IMR-90 (cell line): Measurements from ENCODE around the gene TNFRSF25. TPM values are rescaled to one million over a fixed set of nuclear protein-coding genes. Genes with fewer than 3 reads are reported as not detected.

ENCODE experiments used
- ATAC-seq: fragments of 200-7000 bp; cut with Tn5 transposase; 2 replicates; pipeline ENCODE4 v1.9.1; 2020; ENCODE audit warnings: low read depth, mild to moderate bottlenecking, moderate library complexity
- BruUV-seq: library from RNA; stranded (reverse); fragments of 400-500 nt; replicated peaks from 2 replicates; lab custom pipeline; 2021; lab: Mats Ljungman, UMichigan
- CTCF ChIA-PET: fragments of 300-600 bp; formaldehyde crosslinking; extraction: SDS; loops from one replicate; lab custom pipeline; 2021; ENCODE audit warnings: antibody characterized with exemption; lab: Yijun Ruan, JAX
- POLR2A ChIA-PET: fragments of 300-600 bp; sonication (Branson Sonifier 250); formaldehyde crosslinking; loops from one replicate; lab custom pipeline; 2022; ENCODE audit warnings: antibody characterized with exemption; ENCODE audit not compliant: unreplicated experiment; lab: Charles Lee
- DNase-seq: peaks from one replicate; pipeline ENCODE4 v3.0.0; 2013
- H2AFZ ChIP-seq: replicated peaks from 2 replicates; pipeline ENCODE3; 2013; ENCODE audit warnings: low read length, mild to moderate bottlenecking; ENCODE audit not compliant: poor library complexity
- H2AK5ac ChIP-seq: 2 replicates; pipeline ENCODE4 v1.6.1; 2013; ENCODE audit warnings: low read depth, low read length, inconsistent platforms
- H2AK9ac ChIP-seq: replicated peaks from 2 replicates; pipeline ENCODE3; 2013; ENCODE audit warnings: mild to moderate bottlenecking, low read depth, low read length, moderate library complexity; ENCODE audit not compliant: poor library complexity
- H2BK120ac ChIP-seq: 2 replicates; pipeline ENCODE4 v1.6.1; 2013; ENCODE audit warnings: low read depth, low read length, inconsistent platforms
- H2BK15ac ChIP-seq: 3 replicates; pipeline ENCODE4 v1.6.1; 2013; ENCODE audit warnings: low read depth, low read length, inconsistent platforms
- H2BK20ac ChIP-seq: 2 replicates; pipeline ENCODE4 v1.6.1; 2013; ENCODE audit warnings: low read depth, mild to moderate bottlenecking, inconsistent platforms, low read length, moderate library complexity
- H2BK5ac ChIP-seq: 2 replicates; pipeline ENCODE4 v1.6.1; 2013; ENCODE audit warnings: mild to moderate bottlenecking, low read depth, low read length, inconsistent platforms; ENCODE audit not compliant: poor library complexity, severe bottlenecking
- H3K14ac ChIP-seq: replicated peaks from 2 replicates; pipeline ENCODE4 v1.6.1; 2013; ENCODE audit warnings: low read depth, low read length, inconsistent platforms
- H3K18ac ChIP-seq: 2 replicates; pipeline ENCODE4 v1.6.1; 2013; ENCODE audit warnings: low read depth, low read length, control low read depth
- H3K23ac ChIP-seq: 2 replicates; pipeline ENCODE4 v1.6.1; 2013; ENCODE audit warnings: low read depth, low read length, inconsistent platforms
- H3K27ac ChIP-seq: 2 replicates; pipeline ENCODE4 v1.5.1; 2013; ENCODE audit warnings: mild to moderate bottlenecking, control low read depth, low read length; ENCODE audit not compliant: insufficient read depth
- H3K27me3 ChIP-seq: 2 replicates; pipeline ENCODE4 v1.6.1; 2013; ENCODE audit warnings: low read length; ENCODE audit not compliant: control insufficient read depth, insufficient read depth
- H3K36me3 ChIP-seq: 2 replicates; pipeline ENCODE4 v1.6.1; 2013; ENCODE audit warnings: low read length, mixed read lengths; ENCODE audit not compliant: control insufficient read depth, insufficient read depth
- H3K4ac ChIP-seq: 2 replicates; pipeline ENCODE4 v1.6.1; 2013; ENCODE audit warnings: low read depth, low read length, inconsistent platforms
- H3K4me1 ChIP-seq: 2 replicates; pipeline ENCODE4 v1.6.1; 2013; ENCODE audit warnings: low read length, mixed read lengths; ENCODE audit not compliant: control insufficient read depth, insufficient read depth
- H3K4me2 ChIP-seq: 2 replicates; pipeline ENCODE4 v1.6.1; 2013; ENCODE audit warnings: low read depth, mild to moderate bottlenecking, control low read depth, low read length, moderate library complexity
- H3K4me3 ChIP-seq: 2 replicates; pipeline ENCODE4 v1.5.1; 2013; ENCODE audit warnings: low read depth, mild to moderate bottlenecking, control low read depth, low read length, moderate library complexity; ENCODE audit not compliant: insufficient read depth
- H3K56ac ChIP-seq: 2 replicates; pipeline ENCODE4 v1.6.1; 2013; ENCODE audit warnings: low read length, inconsistent platforms; ENCODE audit not compliant: insufficient read depth; ENCODE audit errors: extremely low read depth
- H3K79me1 ChIP-seq, 2 experiments: 2 replicates each; pipeline ENCODE4 v1.6.1; 2013; ENCODE audit warnings: low read length in 2 of 2, inconsistent platforms in 1 of 2, low read depth in 1 of 2
- H3K9ac ChIP-seq: 2 replicates; pipeline ENCODE4 v1.6.1; 2013; ENCODE audit warnings: low read depth, low read length, control low read depth
- H3K9me1 ChIP-seq: 2 replicates; pipeline ENCODE4 v1.6.1; 2013; ENCODE audit warnings: low read length, inconsistent platforms; ENCODE audit not compliant: insufficient read depth
- H3K9me3 ChIP-seq: 2 replicates; pipeline ENCODE4 v1.6.1; 2013; ENCODE audit warnings: low read length; ENCODE audit not compliant: control insufficient read depth, insufficient read depth
- H4K20me1 ChIP-seq: 2 replicates; pipeline ENCODE4 v1.6.1; 2013; ENCODE audit warnings: low read length, inconsistent platforms; ENCODE audit not compliant: insufficient read depth
- H4K5ac ChIP-seq: 2 replicates; pipeline ENCODE4 v1.6.1; 2013; ENCODE audit warnings: mild to moderate bottlenecking, low read depth, low read length, control low read depth
- H4K8ac ChIP-seq, 2 experiments: 2 replicates each; pipeline ENCODE4 v1.6.1; 2013; ENCODE audit warnings: low read depth in 2 of 2, low read length in 2 of 2, control low read depth in 1 of 2, inconsistent platforms in 1 of 2
- H4K91ac ChIP-seq: 2 replicates; pipeline ENCODE4 v1.6.1; 2013; ENCODE audit warnings: low read depth, low read length, inconsistent platforms; ENCODE audit not compliant: insufficient read depth
- SMC3 ChIP-seq: fragments of 150-350 bp; IDR thresholded peaks from 2 replicates; pipeline ENCODE4 v1.6.1; 2016; ENCODE audit warnings: low read depth, mild to moderate bottlenecking, antibody characterized with exemption, low read length, moderate library complexity
- WGBS, 2 experiments: methylation state at CpG; one replicate each; pipeline versions ENCODE4 v1.1.5 to v1.1.7; 2013; ENCODE audit warnings: missing lambda C conversion rate in 2 of 2; ENCODE audit not compliant: insufficient read length in 1 of 2; ENCODE audit errors: extremely low coverage in 2 of 2; 5-methylcytosine and 5-hydroxymethylcytosine counted together
- dilution Hi-C: fragments of 300-500 bp; cut with HindIII; formaldehyde crosslinking; loops from one replicate; pipeline ENCODE4 v1.14.3; 2018; ENCODE audit warnings: low sequenced_read_pairs; ENCODE audit not compliant: unreplicated experiment
- in situ Hi-C: fragments of 300-500 bp; cut with MboI; formaldehyde crosslinking; loops from 3 replicates; pipeline ENCODE4 v1.14.3; 2019; ENCODE audit warnings: low sequenced_read_pairs, inconsistent platforms, mixed read lengths
- intact Hi-C: fragments of 100-400 bp; cut with micrococcal nuclease; formaldehyde crosslinking; loops from 2 replicates; pipeline ENCODE4 v1.10.0; 2022
- polyA plus RNA-seq, 3 experiments: library from polyadenylated mRNA; depleted of rRNA; stranded (reverse); fragments of >200 nt; gene quantifications; 2 replicates each; pipeline ENCODE4 v1.2.3, GENCODE V29; 2012; ENCODE audit warnings: low replicate concordance in 1 of 3
- total RNA-seq: library from RNA; depleted of rRNA; stranded (reverse); fragments of >200 nt; gene quantifications from 2 replicates; pipeline ENCODE4 v1.2.3, GENCODE V29; 2012

Gene TNFRSF25
- total and polyA plus RNA-seq, 2 of the 4 experiments (the other 2 are of a cell fraction): 1.3 to 11.2 TPM

GRCh38 chr1:6421266-6421665, 44.7 kb downstream of the TNFRSF25 start:
- no peak overlapping the region for H2AK9ac ChIP-seq
- no peak overlapping the region for H3K4me2 ChIP-seq
- no peak overlapping the region for H2BK15ac ChIP-seq
- H3K9ac ChIP-seq: no peak overlapping the region
- peaks cover 93% of the 10 kb centered on the region for H3K27me3 ChIP-seq
- no peaks in the 10 kb centered on the region for H3K79me1 ChIP-seq
- H4K91ac ChIP-seq: no peak overlapping the region
- no peak overlapping the region for H3K4me3 ChIP-seq
- H3K14ac ChIP-seq: no peak overlapping the region
- POLR2A ChIA-PET: no interaction called here
- H3K9me3 ChIP-seq: no peaks in the 10 kb centered on the region
- peaks cover 11% of the 10 kb centered on the region; the same call in 1 of the 2 replicates for H4K20me1 ChIP-seq
- WGBS, 2 experiments: no CpG with 5 or more reads among the region's 4 CpGs
- H4K8ac ChIP-seq: no peak overlapping the region
- no TSS peak for BruUV-seq
- H3K4me1 ChIP-seq: no peaks in the 10 kb centered on the region; the same call in 1 of the 2 replicates
- no peaks in the 10 kb centered on the region for H3K9me1 ChIP-seq
- H3K36me3 ChIP-seq: no peaks in the 10 kb centered on the region
- H3K56ac ChIP-seq: no peak overlapping the region
- H2AK5ac ChIP-seq: no peak overlapping the region
- H3K23ac ChIP-seq: no peak overlapping the region
- DNase-seq (no peak), ATAC-seq (no peak)
- CTCF ChIA-PET: interaction anchor here (0.5 to 3.7 kb wide), 2 partner anchors 17 kb away, joined by 3 to 13 read pairs; no protein-coding TSS in a partner anchor
- intact Hi-C loops (no loop called here), dilution Hi-C loops (no loop called here), in situ Hi-C loops (no loop called here)
- no peak overlapping the region for H4K5ac ChIP-seq
- no peak overlapping the region for H3K18ac ChIP-seq
- H3K27ac ChIP-seq: no peak overlapping the region
- H2AFZ ChIP-seq: no peak overlapping the region
- H2BK120ac ChIP-seq: no peak overlapping the region
- TF ChIP-seq SMC3: no peak
- no peak overlapping the region for H2BK5ac ChIP-seq
- H3K4ac ChIP-seq: no peak overlapping the region
- no peak overlapping the region for H2BK20ac ChIP-seq
